ENCODE measurements around the gene IL17RD.

DNA sequence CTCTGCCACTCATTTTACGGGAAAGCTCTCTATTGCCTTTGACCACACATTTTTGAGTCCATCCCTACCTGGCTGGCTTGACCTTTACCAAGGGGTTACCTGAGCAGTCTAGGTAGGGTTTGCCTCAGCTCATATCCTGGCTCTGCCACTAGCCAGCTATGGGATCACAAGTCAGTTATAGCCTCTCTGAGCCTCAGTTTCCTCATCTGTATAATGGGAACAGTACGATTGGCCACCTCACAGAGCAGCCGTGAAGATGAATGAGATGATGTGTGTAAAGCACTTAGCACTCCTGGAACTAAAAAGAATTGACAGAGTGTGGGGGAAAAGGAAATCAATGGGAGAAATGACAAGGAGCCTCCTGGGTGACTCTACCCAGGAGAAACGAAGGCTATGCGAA is 76.7 kb downstream of the IL17RD start:
- TF ChIP-seq, protein P1, sequence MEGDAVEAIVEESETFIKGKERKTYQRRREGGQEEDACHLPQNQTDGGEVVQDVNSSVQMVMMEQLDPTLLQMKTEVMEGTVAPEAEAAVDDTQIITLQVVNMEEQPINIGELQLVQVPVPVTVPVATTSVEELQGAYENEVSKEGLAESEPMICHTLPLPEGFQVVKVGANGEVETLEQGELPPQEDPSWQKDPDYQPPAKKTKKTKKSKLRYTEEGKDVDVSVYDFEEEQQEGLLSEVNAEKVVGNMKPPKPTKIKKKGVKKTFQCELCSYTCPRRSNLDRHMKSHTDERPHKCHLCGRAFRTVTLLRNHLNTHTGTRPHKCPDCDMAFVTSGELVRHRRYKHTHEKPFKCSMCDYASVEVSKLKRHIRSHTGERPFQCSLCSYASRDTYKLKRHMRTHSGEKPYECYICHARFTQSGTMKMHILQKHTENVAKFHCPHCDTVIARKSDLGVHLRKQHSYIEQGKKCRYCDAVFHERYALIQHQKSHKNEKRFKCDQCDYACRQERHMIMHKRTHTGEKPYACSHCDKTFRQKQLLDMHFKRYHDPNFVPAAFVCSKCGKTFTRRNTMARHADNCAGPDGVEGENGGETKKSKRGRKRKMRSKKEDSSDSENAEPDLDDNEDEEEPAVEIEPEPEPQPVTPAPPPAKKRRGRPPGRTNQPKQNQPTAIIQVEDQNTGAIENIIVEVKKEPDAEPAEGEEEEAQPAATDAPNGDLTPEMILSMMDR (IDR thresholded peaks at IDR 0.05): no peak
- no peak for TF ChIP-seq EZH2 (IDR thresholded peaks at IDR 0.05; ENCODE audit: borderline replicate concordance, insufficient read depth, low read depth, low read length, poor library complexity, severe bottlenecking)

All from B cell (primary cell).